Cardiac fibroblast (primary cell): ENCODE data around the gene CYP4B1.

Source experiments
- DNase-seq, 2 donors: peaks; one replicate each; pipeline versions ENCODE4 v3.0.0 to v3.0.0-alpha.2; 2010; ENCODE audit warnings: low read depth in 2 of 2
- H3K4me3 ChIP-seq, 2 donors: replicated peaks in 1 of 2; 1 replicate in 1 of 2; 2 replicates in 1 of 2; pipeline ENCODE4 v1.5.1; 2011; ENCODE audit warnings: low read depth in 2 of 2, low read length in 2 of 2, mild to moderate bottlenecking in 2 of 2, moderate library complexity in 1 of 2
- TF ChIP-seq, protein P1 (sequence below): IDR thresholded peaks from one replicate; pipeline ENCODE4 v1.5.1; 2011; ENCODE audit warnings: low read depth, mild to moderate bottlenecking, low read length, inconsistent platforms

The CYP4B1 gene

GRCh38 chr1:46809904-46810303 lies 11.1 kb downstream of the CYP4B1 start:
- TF ChIP-seq, protein P1, sequence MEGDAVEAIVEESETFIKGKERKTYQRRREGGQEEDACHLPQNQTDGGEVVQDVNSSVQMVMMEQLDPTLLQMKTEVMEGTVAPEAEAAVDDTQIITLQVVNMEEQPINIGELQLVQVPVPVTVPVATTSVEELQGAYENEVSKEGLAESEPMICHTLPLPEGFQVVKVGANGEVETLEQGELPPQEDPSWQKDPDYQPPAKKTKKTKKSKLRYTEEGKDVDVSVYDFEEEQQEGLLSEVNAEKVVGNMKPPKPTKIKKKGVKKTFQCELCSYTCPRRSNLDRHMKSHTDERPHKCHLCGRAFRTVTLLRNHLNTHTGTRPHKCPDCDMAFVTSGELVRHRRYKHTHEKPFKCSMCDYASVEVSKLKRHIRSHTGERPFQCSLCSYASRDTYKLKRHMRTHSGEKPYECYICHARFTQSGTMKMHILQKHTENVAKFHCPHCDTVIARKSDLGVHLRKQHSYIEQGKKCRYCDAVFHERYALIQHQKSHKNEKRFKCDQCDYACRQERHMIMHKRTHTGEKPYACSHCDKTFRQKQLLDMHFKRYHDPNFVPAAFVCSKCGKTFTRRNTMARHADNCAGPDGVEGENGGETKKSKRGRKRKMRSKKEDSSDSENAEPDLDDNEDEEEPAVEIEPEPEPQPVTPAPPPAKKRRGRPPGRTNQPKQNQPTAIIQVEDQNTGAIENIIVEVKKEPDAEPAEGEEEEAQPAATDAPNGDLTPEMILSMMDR, result no peak
- H3K4me3 ChIP-seq, result no peak overlapping the region
- DNase-seq, result no peak

DNA sequence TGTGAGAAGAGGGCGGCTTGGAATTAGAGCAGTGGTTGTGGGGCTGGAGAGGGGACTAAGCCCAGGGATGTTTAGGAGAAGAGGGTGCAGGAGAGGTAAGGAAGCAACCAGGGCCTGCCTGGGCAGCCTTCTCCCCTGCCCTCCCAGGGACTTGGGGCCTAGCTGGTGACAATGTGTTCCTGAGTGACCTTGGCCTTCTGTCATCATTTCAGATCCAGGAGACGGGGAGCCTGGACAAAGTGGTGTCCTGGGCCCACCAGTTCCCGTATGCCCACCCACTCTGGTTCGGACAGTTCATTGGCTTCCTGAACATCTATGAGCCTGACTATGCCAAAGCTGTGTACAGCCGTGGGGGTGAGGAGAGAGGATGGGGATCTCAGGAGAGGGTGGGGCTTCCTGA lies 11.8 kb downstream of the CYP4B1 start:
- TF ChIP-seq, protein P1, result no peak
- H3K4me3 ChIP-seq, result no peak overlapping the region
- DNase-seq, result no peak

GRCh38 chr1:46811053-46811452 lies 12.2 kb downstream of the CYP4B1 start:
- TF ChIP-seq, protein P1, result no peak
- H3K4me3 ChIP-seq, result no peak overlapping the region
- DNase-seq, result no peak

- no peak overlapping the region for H3K4me3 ChIP-seq
- TF ChIP-seq, protein P1, result no peak
- DNase-seq, result no peak
These were observed 13.5 kb downstream of the CYP4B1 start for GRCh38 chr1:46812065-46812963.

DNA sequence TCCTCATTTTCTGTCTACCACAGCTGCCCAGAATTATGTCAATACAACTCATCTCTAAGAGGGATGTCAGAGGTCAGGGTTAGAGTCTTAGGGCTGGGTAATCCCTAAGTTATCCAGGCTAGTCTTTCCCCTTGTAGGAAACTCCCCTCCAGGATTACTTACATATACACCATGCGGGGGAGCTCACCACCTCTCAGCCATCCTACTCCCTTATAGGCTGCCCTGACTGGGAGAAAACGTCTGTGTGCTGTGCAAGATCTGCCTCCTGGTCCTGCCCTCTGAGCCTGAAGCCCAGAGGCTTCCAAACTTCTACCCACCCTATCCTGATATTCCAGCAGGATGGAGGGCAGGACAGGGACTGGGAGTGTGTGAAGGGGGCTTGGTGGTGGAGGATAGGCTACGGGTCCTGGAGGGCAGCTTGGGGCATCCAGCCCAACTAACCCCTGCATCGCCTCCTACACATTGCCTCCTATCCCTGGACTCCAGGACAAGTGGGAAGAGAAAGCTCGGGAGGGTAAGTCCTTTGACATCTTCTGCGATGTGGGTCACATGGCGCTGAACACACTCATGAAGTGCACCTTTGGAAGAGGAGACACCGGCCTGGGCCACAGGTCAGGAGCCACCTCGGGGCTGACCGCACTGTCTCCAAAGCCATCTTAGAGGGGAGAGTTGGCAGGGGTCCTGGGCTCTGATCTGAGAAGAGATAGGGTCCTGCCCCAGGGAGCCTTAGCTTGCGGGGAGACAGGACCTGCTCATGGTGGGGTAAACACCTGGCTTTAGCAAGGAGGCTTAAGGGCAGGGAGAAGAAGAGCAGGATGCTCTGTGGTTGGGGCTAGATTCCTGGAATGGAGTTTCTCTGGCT lies 14.4 kb downstream of the CYP4B1 start:
- no peak overlapping the region for H3K4me3 ChIP-seq
- TF ChIP-seq, protein P1, result no peak
- DNase-seq, result no peak

DNA sequence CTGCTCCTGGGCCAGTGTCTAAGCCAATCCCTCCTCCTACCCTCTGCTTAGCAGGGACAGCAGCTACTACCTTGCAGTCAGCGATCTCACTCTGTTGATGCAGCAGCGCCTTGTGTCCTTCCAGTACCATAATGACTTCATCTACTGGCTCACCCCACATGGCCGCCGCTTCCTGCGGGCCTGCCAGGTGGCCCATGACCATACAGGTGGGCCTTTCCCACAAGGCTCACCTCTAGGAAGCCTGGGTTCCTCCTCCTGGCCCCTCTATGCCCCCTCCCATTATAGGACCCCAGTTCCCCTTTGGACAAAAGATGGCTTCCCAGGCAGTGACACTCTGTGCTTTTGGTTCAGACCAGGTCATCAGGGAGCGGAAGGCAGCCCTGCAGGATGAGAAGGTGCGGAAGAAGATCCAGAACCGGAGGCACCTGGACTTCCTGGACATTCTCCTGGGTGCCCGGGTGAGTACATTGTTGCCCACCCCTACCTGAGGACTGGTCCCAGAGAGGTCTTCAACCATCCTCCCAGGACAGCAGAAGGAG lies 15.1 kb downstream of the CYP4B1 start:
- TF ChIP-seq, protein P1, result no peak
- DNase-seq, result no peak
- H3K4me3 ChIP-seq, result no peak overlapping the region
